Neural progenitor cell (in vitro differentiated cells): ENCODE data around the gene ADORA1. TPM values are rescaled to one million over a fixed set of nuclear protein-coding genes. Genes with fewer than 3 reads are reported as not detected.

Source experiments
- DNase-seq: peaks from one replicate; pipeline ENCODE4 v3.0.0-alpha.2; 2016; ENCODE audit warnings: low spot score
- H2AFZ ChIP-seq: fragments of 200-600 bp; sonication (generic); replicated peaks from 2 replicates; pipeline ENCODE4 v1.6.1; 2016; ENCODE audit warnings: antibody characterized with exemption
- H3F3A ChIP-seq: fragments of 200-600 bp; sonication (generic); 2 replicates; pipeline ENCODE4 v1.6.1; 2016; ENCODE audit warnings: antibody characterized with exemption, low read depth
- H3K27ac ChIP-seq: fragments of 200-600 bp; sonication (generic); 2 replicates; pipeline ENCODE4 v1.5.1; 2016; ENCODE audit warnings: mild to moderate bottlenecking
- H3K27me3 ChIP-seq: fragments of 200-600 bp; sonication (generic); 2 replicates; pipeline ENCODE4 v1.6.1; 2016; ENCODE audit warnings: mild to moderate bottlenecking, moderate library complexity
- H3K36me3 ChIP-seq: fragments of 200-600 bp; sonication (generic); 2 replicates; pipeline ENCODE4 v1.5.1; 2016
- H3K4me1 ChIP-seq: fragments of 200-600 bp; sonication (generic); 2 replicates; pipeline ENCODE4 v1.6.1; 2016; ENCODE audit warnings: mixed run types
- H3K4me2 ChIP-seq: fragments of 200-600 bp; sonication (generic); 2 replicates; pipeline ENCODE4 v1.6.1; 2016
- H3K4me3 ChIP-seq: fragments of 200-600 bp; sonication (generic); 2 replicates; pipeline ENCODE4 v1.5.1; 2016
- H3K79me2 ChIP-seq: fragments of 200-600 bp; sonication (generic); 2 replicates; pipeline ENCODE4 v1.6.1; 2016; ENCODE audit warnings: low read depth
- H3K9ac ChIP-seq: fragments of 200-600 bp; sonication (generic); 2 replicates; pipeline ENCODE4 v1.6.1; 2016
- H3K9me3 ChIP-seq: fragments of 200-600 bp; sonication (generic); 2 replicates; pipeline ENCODE4 v1.5.1; 2016; ENCODE audit warnings: low read depth
- H4K20me1 ChIP-seq: fragments of 200-600 bp; sonication (generic); 2 replicates; pipeline ENCODE4 v1.6.1; 2016; ENCODE audit warnings: low read depth
- H3K27ac Mint-ChIP-seq: 3 replicates; pipeline ENCODE4 v1.8.0; 2021; ENCODE audit warnings: mixed read lengths
- H3K27me3 Mint-ChIP-seq: 2 replicates; pipeline ENCODE4 v1.8.0; 2022; ENCODE audit warnings: low read depth, mild to moderate bottlenecking, inconsistent platforms, moderate library complexity, mixed read lengths; ENCODE audit not compliant: insufficient read depth
- H3K36me3 Mint-ChIP-seq: 3 replicates; pipeline ENCODE4 v1.8.0; 2021; ENCODE audit warnings: mixed read lengths
- H3K4me1 Mint-ChIP-seq: 3 replicates; pipeline ENCODE4 v1.8.0; 2021; ENCODE audit warnings: mixed read lengths
- H3K4me3 Mint-ChIP-seq: 3 replicates; pipeline ENCODE4 v1.8.0; 2021; ENCODE audit warnings: mild to moderate bottlenecking, moderate library complexity, mixed read lengths
- H3K9me3 Mint-ChIP-seq: 3 replicates; pipeline ENCODE4 v1.8.0; 2020; ENCODE audit warnings: mixed read lengths
- EZH2 ChIP-seq: fragments of 200-600 bp; sonication (generic); IDR thresholded peaks from 2 replicates; pipeline ENCODE4 v1.6.1; 2017; ENCODE audit warnings: antibody characterized with exemption, mild to moderate bottlenecking, moderate library complexity
- EZH2phosphoT487 ChIP-seq: fragments of 200-600 bp; sonication (generic); IDR thresholded peaks from 2 replicates; pipeline ENCODE4 v1.6.1; 2017; ENCODE audit warnings: antibody characterized with exemption
- total RNA-seq: library from RNA; depleted of rRNA; stranded (reverse); fragments of >200 nt; gene quantifications from 2 replicates; pipeline ENCODE4 v1.2.3, GENCODE V29; 2015; ENCODE audit warnings: low replicate concordance
- TF ChIP-seq, protein P1 (sequence below): fragments of 200-600 bp; sonication (generic); IDR thresholded peaks from 2 replicates; pipeline ENCODE4 v1.5.1; 2017; ENCODE audit warnings: antibody characterized with exemption, mild to moderate bottlenecking

The ADORA1 gene
- total RNA-seq, 1 donor from 2014 or later = 1.1 TPM

DNA sequence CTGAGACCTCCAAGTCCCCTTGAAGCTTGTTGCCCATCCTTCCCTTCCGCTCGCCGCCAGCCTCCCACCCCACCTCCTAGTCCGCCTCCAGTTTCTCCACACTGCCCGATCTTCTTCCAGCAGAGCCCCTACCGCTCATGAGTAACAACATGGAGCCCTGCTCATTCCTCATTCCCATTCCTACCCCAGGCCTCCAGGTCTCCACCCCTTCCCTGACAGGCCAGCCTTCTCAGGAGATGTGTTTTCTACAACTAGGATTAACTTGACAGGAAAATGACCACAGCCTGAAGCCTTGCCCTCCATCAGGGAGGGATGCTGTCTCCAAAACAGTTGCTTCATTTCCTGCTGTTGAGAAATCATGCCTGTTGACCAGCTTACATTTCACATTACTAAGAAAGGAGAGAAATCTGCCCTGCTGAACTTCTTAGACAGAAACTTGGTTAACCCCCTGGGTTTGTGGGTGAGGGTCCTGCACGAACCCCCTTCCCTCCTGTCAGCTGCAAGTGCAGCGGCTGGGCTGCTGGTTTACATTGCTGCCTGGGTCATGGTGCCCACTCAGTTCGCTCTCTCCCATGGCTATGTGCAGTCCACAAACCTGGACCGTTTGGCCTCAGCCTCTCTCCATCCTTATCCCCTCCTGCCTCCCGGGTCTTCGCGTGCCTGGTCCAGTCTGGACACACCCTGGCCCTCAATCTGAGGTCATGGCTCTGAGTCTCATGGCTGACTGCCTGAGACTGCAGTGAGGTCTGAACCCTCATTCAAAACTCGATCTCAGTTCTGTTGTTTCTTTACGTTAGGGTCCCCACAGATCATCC lies 75.1 kb downstream of the ADORA1 start:
- Histone ChIP-seq H3K9me3 (no peaks in the 10 kb centered on the region), H2AFZ (no peak overlapping the region), H3K4me1 (peaks cover 11% of the 10 kb centered on the region), H3K4me3 (no peak overlapping the region), H3F3A (no peaks in the 10 kb centered on the region), H4K20me1 (no peaks in the 10 kb centered on the region), H3K27ac (no peak overlapping the region), H3K4me2 (no peak overlapping the region), H3K27me3 (no peaks in the 10 kb centered on the region), H3K36me3 (no peaks in the 10 kb centered on the region), H3K9ac (no peak overlapping the region), H3K79me2 (no peaks in the 10 kb centered on the region)
- TF ChIP-seq EZH2phosphoT487 (no peak), EZH2 (no peak)
- TF ChIP-seq, protein P1, sequence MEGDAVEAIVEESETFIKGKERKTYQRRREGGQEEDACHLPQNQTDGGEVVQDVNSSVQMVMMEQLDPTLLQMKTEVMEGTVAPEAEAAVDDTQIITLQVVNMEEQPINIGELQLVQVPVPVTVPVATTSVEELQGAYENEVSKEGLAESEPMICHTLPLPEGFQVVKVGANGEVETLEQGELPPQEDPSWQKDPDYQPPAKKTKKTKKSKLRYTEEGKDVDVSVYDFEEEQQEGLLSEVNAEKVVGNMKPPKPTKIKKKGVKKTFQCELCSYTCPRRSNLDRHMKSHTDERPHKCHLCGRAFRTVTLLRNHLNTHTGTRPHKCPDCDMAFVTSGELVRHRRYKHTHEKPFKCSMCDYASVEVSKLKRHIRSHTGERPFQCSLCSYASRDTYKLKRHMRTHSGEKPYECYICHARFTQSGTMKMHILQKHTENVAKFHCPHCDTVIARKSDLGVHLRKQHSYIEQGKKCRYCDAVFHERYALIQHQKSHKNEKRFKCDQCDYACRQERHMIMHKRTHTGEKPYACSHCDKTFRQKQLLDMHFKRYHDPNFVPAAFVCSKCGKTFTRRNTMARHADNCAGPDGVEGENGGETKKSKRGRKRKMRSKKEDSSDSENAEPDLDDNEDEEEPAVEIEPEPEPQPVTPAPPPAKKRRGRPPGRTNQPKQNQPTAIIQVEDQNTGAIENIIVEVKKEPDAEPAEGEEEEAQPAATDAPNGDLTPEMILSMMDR = no peak
- Mint-ChIP-seq H3K27ac (peak overlapping the region; percentile 18), H3K9me3 (peaks cover 2% of the 10 kb centered on the region), H3K27me3 (peaks cover 2% of the 10 kb centered on the region), H3K4me3 (no peak overlapping the region), H3K4me1 (peaks cover 8% of the 10 kb centered on the region), H3K36me3 (no peaks in the 10 kb centered on the region)
- DNase-seq = no peak

DNA sequence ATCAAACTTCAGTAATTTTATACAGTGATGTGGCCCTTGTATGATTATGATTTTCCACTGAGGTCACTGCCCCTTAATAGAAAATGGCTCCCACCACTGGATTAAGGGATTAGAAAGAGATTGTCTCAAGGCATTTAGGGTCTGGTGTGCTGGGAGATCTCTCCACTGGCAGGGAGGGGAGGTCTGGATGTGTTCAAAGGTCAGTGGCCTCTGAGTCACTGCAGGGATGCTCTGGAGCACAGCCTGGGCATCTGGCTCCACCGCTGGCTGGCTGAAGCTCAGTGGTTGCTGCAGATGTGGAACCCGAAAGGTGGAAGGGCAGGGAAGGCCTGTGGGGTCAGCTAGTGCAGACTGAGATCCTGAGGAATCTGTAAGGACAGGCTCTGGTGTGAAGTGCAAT lies 77.2 kb downstream of the ADORA1 start:
- no peak overlapping the region for H3K4me3 Mint-ChIP-seq
- H3K4me3 ChIP-seq = no peak overlapping the region
- no peaks in the 10 kb centered on the region for H3K36me3 Mint-ChIP-seq
- no peak for DNase-seq
- no peaks in the 10 kb centered on the region for H4K20me1 ChIP-seq
- H3K27me3 Mint-ChIP-seq = peaks cover 2% of the 10 kb centered on the region
- H3K27me3 ChIP-seq = no peaks in the 10 kb centered on the region
- no peaks in the 10 kb centered on the region for H3K36me3 ChIP-seq
- H2AFZ ChIP-seq = no peak overlapping the region
- H3K79me2 ChIP-seq = no peaks in the 10 kb centered on the region
- H3K9me3 Mint-ChIP-seq = no peaks in the 10 kb centered on the region
- TF ChIP-seq EZH2 (no peak), EZH2phosphoT487 (no peak)
- TF ChIP-seq, protein P1 = no peak
- no peak overlapping the region for H3K27ac ChIP-seq
- no peaks in the 10 kb centered on the region for H3F3A ChIP-seq
- peaks cover 5% of the 10 kb centered on the region for H3K4me1 Mint-ChIP-seq
- no peak overlapping the region for H3K27ac Mint-ChIP-seq
- no peaks in the 10 kb centered on the region for H3K9me3 ChIP-seq
- no peak overlapping the region for H3K9ac ChIP-seq
- no peak overlapping the region for H3K4me2 ChIP-seq
- H3K4me1 ChIP-seq = peaks cover 11% of the 10 kb centered on the region

DNA sequence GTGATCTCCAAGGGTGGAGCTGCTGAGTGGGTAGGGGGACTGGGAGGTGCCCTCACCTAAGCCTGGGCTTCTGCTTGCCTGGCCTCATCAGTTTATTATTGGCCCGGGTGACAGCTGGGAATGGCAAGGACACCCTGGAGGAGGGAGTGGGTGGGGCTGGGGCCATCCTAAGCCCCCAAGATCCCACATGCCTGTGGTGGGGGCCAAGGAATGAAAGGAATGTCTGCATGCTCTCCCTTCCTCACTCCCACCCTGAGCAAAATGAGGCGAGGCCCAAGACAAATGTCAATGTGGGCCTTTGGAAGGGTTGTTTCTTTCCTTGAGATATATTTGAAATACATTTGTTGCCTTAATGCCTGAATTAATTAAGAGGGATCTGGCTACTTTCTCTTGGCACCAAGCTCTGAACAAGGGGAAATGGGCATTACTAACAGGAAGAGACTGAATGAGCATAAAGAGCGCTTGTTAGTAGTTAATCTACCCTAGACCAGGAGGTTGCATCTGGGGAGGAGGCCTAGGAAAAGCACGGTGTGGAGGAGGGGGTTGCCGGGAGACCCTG lies 78.7 kb downstream of the ADORA1 start:
- Mint-ChIP-seq H3K4me1 (peaks cover 5% of the 10 kb centered on the region), H3K36me3 (no peaks in the 10 kb centered on the region), H3K27me3 (peaks cover 4% of the 10 kb centered on the region), H3K27ac (no peak overlapping the region), H3K4me3 (no peak overlapping the region), H3K9me3 (no peaks in the 10 kb centered on the region)
- H3K79me2 ChIP-seq = no peaks in the 10 kb centered on the region
- H3K27me3 ChIP-seq = no peaks in the 10 kb centered on the region
- no peaks in the 10 kb centered on the region for H3K9me3 ChIP-seq
- H3K9ac ChIP-seq = no peak overlapping the region
- DNase-seq = no peak
- H4K20me1 ChIP-seq = no peaks in the 10 kb centered on the region
- no peak overlapping the region for H3K27ac ChIP-seq
- no peaks in the 10 kb centered on the region for H3F3A ChIP-seq
- TF ChIP-seq EZH2phosphoT487 (no peak), EZH2 (no peak)
- TF ChIP-seq, protein P1 = no peak
- no peaks in the 10 kb centered on the region for H3K36me3 ChIP-seq
- H3K4me2 ChIP-seq = no peak overlapping the region
- H3K4me1 ChIP-seq = peaks cover 11% of the 10 kb centered on the region
- no peak overlapping the region for H2AFZ ChIP-seq
- H3K4me3 ChIP-seq = no peak overlapping the region
